ENCODE data around the gene PTPRG.

The PTPRG gene

GRCh38 chr3:62114763-62115162 lies 553.4 kb downstream of the PTPRG start:
- H3K4me1 Mint-ChIP-seq: no peaks in the 10 kb centered on the region
- H3K27me3 Mint-ChIP-seq: no peaks in the 10 kb centered on the region
- no peaks in the 10 kb centered on the region for H3K36me3 Mint-ChIP-seq
- peaks cover 4% of the 10 kb centered on the region for H3K9me3 Mint-ChIP-seq
- no peak overlapping the region for H3K4me3 Mint-ChIP-seq
- CTCF ChIA-PET: no interaction called here
- DNase-seq: no peak
- H3K27ac Mint-ChIP-seq: no peak overlapping the region

- Mint-ChIP-seq H3K4me3 (no peak overlapping the region), H3K36me3 (no peaks in the 10 kb centered on the region), H3K27ac (no peak overlapping the region), H3K27me3 (no peaks in the 10 kb centered on the region), H3K4me1 (no peaks in the 10 kb centered on the region), H3K9me3 (peaks cover 4% of the 10 kb centered on the region)
- no peak for DNase-seq
- CTCF ChIA-PET: no interaction called here
These were observed 556.7 kb downstream of the PTPRG start for GRCh38 chr3:62117903-62118548.

GRCh38 chr3:62119139-62119538 lies 557.8 kb downstream of the PTPRG start:
- CTCF ChIA-PET: no interaction called here
- DNase-seq: no peak
- Mint-ChIP-seq H3K27me3 (no peaks in the 10 kb centered on the region), H3K36me3 (no peaks in the 10 kb centered on the region), H3K4me1 (no peaks in the 10 kb centered on the region), H3K9me3 (peaks cover 4% of the 10 kb centered on the region), H3K27ac (no peak overlapping the region), H3K4me3 (no peak overlapping the region)

GRCh38 chr3:62122819-62123218 lies 561.4 kb downstream of the PTPRG start:
- CTCF ChIA-PET: interaction anchor here (0.6 kb wide), 1 partner anchor 64 kb away, joined by 3 read pairs; no protein-coding TSS in a partner anchor
- no peaks in the 10 kb centered on the region for H3K36me3 Mint-ChIP-seq
- no peaks in the 10 kb centered on the region for H3K27me3 Mint-ChIP-seq
- no peak overlapping the region for H3K4me3 Mint-ChIP-seq
- no peaks in the 10 kb centered on the region for H3K4me1 Mint-ChIP-seq
- DNase-seq: no peak
- H3K9me3 Mint-ChIP-seq: peaks cover 4% of the 10 kb centered on the region
- H3K27ac Mint-ChIP-seq: no peak overlapping the region

- no peak overlapping the region for H3K4me3 Mint-ChIP-seq
- CTCF ChIA-PET: no interaction called here
- no peaks in the 10 kb centered on the region for H3K9me3 Mint-ChIP-seq
- no peak for DNase-seq
- no peak overlapping the region for H3K27ac Mint-ChIP-seq
- H3K4me1 Mint-ChIP-seq: no peaks in the 10 kb centered on the region
- H3K36me3 Mint-ChIP-seq: no peaks in the 10 kb centered on the region
- H3K27me3 Mint-ChIP-seq: no peaks in the 10 kb centered on the region
These were observed 564.0 kb downstream of the PTPRG start for GRCh38 chr3:62125380-62125779.

- no peaks in the 10 kb centered on the region for H3K27me3 Mint-ChIP-seq
- no peaks in the 10 kb centered on the region for H3K4me1 Mint-ChIP-seq
- H3K4me3 Mint-ChIP-seq: no peak overlapping the region
- DNase-seq: no peak
- no peaks in the 10 kb centered on the region for H3K36me3 Mint-ChIP-seq
- CTCF ChIA-PET: no interaction called here
- no peak overlapping the region for H3K27ac Mint-ChIP-seq
- no peaks in the 10 kb centered on the region for H3K9me3 Mint-ChIP-seq
These were observed 565.7 kb downstream of the PTPRG start for GRCh38 chr3:62127116-62127515.

GRCh38 chr3:62128051-62128450 lies 566.7 kb downstream of the PTPRG start:
- DNase-seq: no peak
- H3K9me3 Mint-ChIP-seq: no peaks in the 10 kb centered on the region
- H3K4me3 Mint-ChIP-seq: no peak overlapping the region
- no peaks in the 10 kb centered on the region for H3K36me3 Mint-ChIP-seq
- CTCF ChIA-PET: no interaction called here
- H3K27ac Mint-ChIP-seq: no peak overlapping the region
- H3K4me1 Mint-ChIP-seq: no peaks in the 10 kb centered on the region
- H3K27me3 Mint-ChIP-seq: no peaks in the 10 kb centered on the region

GRCh38 chr3:62128681-62129080 lies 567.3 kb downstream of the PTPRG start:
- H3K27ac Mint-ChIP-seq: no peak overlapping the region
- CTCF ChIA-PET: no interaction called here
- no peaks in the 10 kb centered on the region for H3K9me3 Mint-ChIP-seq

GRCh38 chr3:62131050-62131449 lies 569.7 kb downstream of the PTPRG start:
- no peaks in the 10 kb centered on the region for H3K9me3 Mint-ChIP-seq
- H3K4me3 Mint-ChIP-seq: no peak overlapping the region
- H3K4me1 Mint-ChIP-seq: no peaks in the 10 kb centered on the region
- DNase-seq: no peak
- H3K27me3 Mint-ChIP-seq: no peaks in the 10 kb centered on the region
- H3K36me3 Mint-ChIP-seq: no peaks in the 10 kb centered on the region
- CTCF ChIA-PET: no interaction called here
- H3K27ac Mint-ChIP-seq: no peak overlapping the region

More at GRCh38 chr3:62128681-62129080, 567.3 kb downstream of the PTPRG start:
- no peak for DNase-seq
- Mint-ChIP-seq H3K27me3 (no peaks in the 10 kb centered on the region), H3K4me3 (no peak overlapping the region), H3K4me1 (no peaks in the 10 kb centered on the region), H3K36me3 (no peaks in the 10 kb centered on the region)

- Mint-ChIP-seq H3K27me3 (no peaks in the 10 kb centered on the region), H3K9me3 (no peaks in the 10 kb centered on the region), H3K27ac (no peak overlapping the region), H3K4me1 (no peaks in the 10 kb centered on the region), H3K4me3 (no peak overlapping the region), H3K36me3 (no peaks in the 10 kb centered on the region)
- no peak for DNase-seq
- CTCF ChIA-PET: no interaction called here
These were observed 570.2 kb downstream of the PTPRG start for GRCh38 chr3:62131620-62132019.

GRCh38 chr3:62132027-62132602 lies 570.7 kb downstream of the PTPRG start:
- Mint-ChIP-seq H3K27ac (no peak overlapping the region), H3K9me3 (no peaks in the 10 kb centered on the region), H3K4me3 (no peak overlapping the region), H3K27me3 (no peaks in the 10 kb centered on the region), H3K36me3 (no peaks in the 10 kb centered on the region), H3K4me1 (no peaks in the 10 kb centered on the region)
- CTCF ChIA-PET: no interaction called here
- no peak for DNase-seq

GRCh38 chr3:62133015-62133414 lies 571.6 kb downstream of the PTPRG start:
- no peaks in the 10 kb centered on the region for H3K27me3 Mint-ChIP-seq
- DNase-seq: no peak
- no peaks in the 10 kb centered on the region for H3K4me1 Mint-ChIP-seq
- H3K4me3 Mint-ChIP-seq: no peak overlapping the region
- CTCF ChIA-PET: no interaction called here
- H3K9me3 Mint-ChIP-seq: no peaks in the 10 kb centered on the region
- H3K36me3 Mint-ChIP-seq: no peaks in the 10 kb centered on the region
- no peak overlapping the region for H3K27ac Mint-ChIP-seq

- CTCF ChIA-PET: no interaction called here
- DNase-seq: no peak
- H3K27me3 Mint-ChIP-seq: no peaks in the 10 kb centered on the region
These were observed 572.7 kb downstream of the PTPRG start for GRCh38 chr3:62134061-62134496.

GRCh38 chr3:62135741-62136140 lies 574.4 kb downstream of the PTPRG start:
- Mint-ChIP-seq H3K27ac (peak overlapping the region; percentile 35), H3K4me1 (no peaks in the 10 kb centered on the region), H3K36me3 (no peaks in the 10 kb centered on the region), H3K27me3 (no peaks in the 10 kb centered on the region), H3K4me3 (no peak overlapping the region), H3K9me3 (no peaks in the 10 kb centered on the region)
- CTCF ChIA-PET: no interaction called here
- no peak for DNase-seq

More at GRCh38 chr3:62134061-62134496, 572.7 kb downstream of the PTPRG start:
- Mint-ChIP-seq H3K9me3 (no peaks in the 10 kb centered on the region), H3K4me1 (no peaks in the 10 kb centered on the region), H3K4me3 (no peak overlapping the region), H3K27ac (no peak overlapping the region), H3K36me3 (no peaks in the 10 kb centered on the region)

- CTCF ChIA-PET: no interaction called here
These were observed 578.6 kb downstream of the PTPRG start for GRCh38 chr3:62139957-62140356.

More at GRCh38 chr3:62139957-62140356, 578.6 kb downstream of the PTPRG start:
- Mint-ChIP-seq H3K36me3 (no peaks in the 10 kb centered on the region), H3K4me1 (no peaks in the 10 kb centered on the region), H3K27ac (no peak overlapping the region), H3K9me3 (no peaks in the 10 kb centered on the region), H3K4me3 (no peak overlapping the region), H3K27me3 (no peaks in the 10 kb centered on the region)
- DNase-seq: no peak
